Mesenchymal stem cell (in vitro differentiated cells and primary cell): ENCODE data around the gene VWA3A.

ENCODE experiments used
- DNase-seq: peaks from one replicate; pipeline ENCODE4 v3.0.0-alpha.2; 2013
- H2AFZ ChIP-seq: one replicate; pipeline ENCODE4 v1.6.1; 2013; ENCODE audit warnings: low read depth, mild to moderate bottlenecking, control low read depth, inconsistent platforms, low read length, moderate library complexity
- H2AK5ac ChIP-seq: 2 replicates; pipeline ENCODE4 v1.6.1; 2013; ENCODE audit warnings: low read length, moderate library complexity, mild to moderate bottlenecking, inconsistent platforms; ENCODE audit not compliant: severe bottlenecking
- H2BK120ac ChIP-seq: one replicate; pipeline ENCODE4 v1.6.1; 2013; ENCODE audit warnings: low read depth, mild to moderate bottlenecking, inconsistent platforms, low read length, moderate library complexity
- H2BK12ac ChIP-seq, 2 experiments: one replicate each; pipeline ENCODE4 v1.6.1; 2013; ENCODE audit warnings: inconsistent platforms in 2 of 2, low read length in 2 of 2, mild to moderate bottlenecking in 2 of 2, moderate library complexity in 2 of 2, control low read depth in 1 of 2
- H2BK15ac ChIP-seq: one replicate; pipeline ENCODE4 v1.6.1; 2013; ENCODE audit warnings: mild to moderate bottlenecking, low read depth, inconsistent platforms; ENCODE audit not compliant: poor library complexity, severe bottlenecking
- H2BK5ac ChIP-seq: 2 replicates; pipeline ENCODE4 v1.6.1; 2013; ENCODE audit warnings: low read depth, mild to moderate bottlenecking, low read length, control low read depth, inconsistent platforms; ENCODE audit not compliant: poor library complexity, severe bottlenecking
- H3K14ac ChIP-seq, 2 experiments: one replicate each; pipeline ENCODE4 v1.6.1; 2013; ENCODE audit warnings: inconsistent platforms in 2 of 2, low read length in 2 of 2, control low read depth in 1 of 2, mild to moderate bottlenecking in 1 of 2, moderate library complexity in 1 of 2
- H3K18ac ChIP-seq, 2 experiments: one replicate each; pipeline ENCODE4 v1.6.1; 2013; ENCODE audit warnings: inconsistent platforms in 2 of 2, low read length in 2 of 2, control low read depth in 1 of 2, low read depth in 1 of 2, mild to moderate bottlenecking in 1 of 2
- H3K23ac ChIP-seq, 2 experiments: one replicate each; pipeline ENCODE4 v1.6.1; 2013; ENCODE audit warnings: inconsistent platforms in 2 of 2, low read length in 2 of 2, mild to moderate bottlenecking in 2 of 2, moderate library complexity in 2 of 2, control low read depth in 1 of 2
- H3K27ac ChIP-seq: 2 replicates; pipeline ENCODE4 v1.5.1; 2013; ENCODE audit warnings: mild to moderate bottlenecking, moderate library complexity, low read length, control low read depth, inconsistent platforms; ENCODE audit not compliant: poor library complexity, severe bottlenecking
- H3K27me3 ChIP-seq, 2 experiments: 2 replicates each; pipeline versions ENCODE4 v1.6.1 to v1.7.0; 2013; ENCODE audit warnings: low read length in 2 of 2, mild to moderate bottlenecking in 2 of 2, moderate library complexity in 2 of 2, control low read depth in 1 of 2, inconsistent platforms in 1 of 2; ENCODE audit not compliant: control insufficient read depth in 1 of 2, insufficient read depth in 1 of 2
- H3K36me3 ChIP-seq, 2 experiments: 2 replicates each; pipeline versions ENCODE4 v1.6.1 to v1.7.0; 2013; ENCODE audit warnings: low read length in 2 of 2, control low read depth in 1 of 2, inconsistent platforms in 1 of 2, low read depth in 1 of 2, mild to moderate bottlenecking in 1 of 2; ENCODE audit not compliant: insufficient read depth in 2 of 2, control insufficient read depth in 1 of 2
- H3K4ac ChIP-seq, 2 experiments: one replicate each; pipeline ENCODE4 v1.6.1; 2013; ENCODE audit warnings: inconsistent platforms in 2 of 2, low read length in 2 of 2, mild to moderate bottlenecking in 2 of 2, moderate library complexity in 2 of 2, control low read depth in 1 of 2, low read depth in 1 of 2
- H3K4me1 ChIP-seq: 2 replicates; pipeline ENCODE4 v1.6.1; 2013; ENCODE audit warnings: low read depth, low read length, control low read depth; ENCODE audit not compliant: control insufficient read depth, insufficient read depth
- H3K4me2 ChIP-seq: 2 replicates; pipeline ENCODE4 v1.6.1; 2013; ENCODE audit warnings: low read length, mild to moderate bottlenecking, inconsistent platforms; ENCODE audit not compliant: poor library complexity, severe bottlenecking
- H3K4me3 ChIP-seq, 2 experiments: 2 replicates each; pipeline versions ENCODE4 v1.5.1 to v1.7.0; 2013; ENCODE audit warnings: low read length in 2 of 2, mild to moderate bottlenecking in 2 of 2, control low read depth in 1 of 2, low read depth in 1 of 2; ENCODE audit not compliant: insufficient read depth in 1 of 2
- H3K79me1 ChIP-seq: replicated peaks from 2 replicates; pipeline ENCODE4 v1.6.1; 2013; ENCODE audit warnings: mild to moderate bottlenecking, control low read depth, low read length, inconsistent platforms; ENCODE audit not compliant: poor library complexity, severe bottlenecking
- H3K9ac ChIP-seq: 2 replicates; pipeline ENCODE4 v1.7.0; 2013; ENCODE audit warnings: mild to moderate bottlenecking, low read length, moderate library complexity
- H3K9me3 ChIP-seq: 2 replicates; pipeline ENCODE4 v1.7.0; 2013; ENCODE audit warnings: mild to moderate bottlenecking, low read length; ENCODE audit not compliant: control insufficient read depth
- H4K8ac ChIP-seq: one replicate; pipeline ENCODE4 v1.6.1; 2013; ENCODE audit warnings: inconsistent platforms, mild to moderate bottlenecking, low read length, moderate library complexity
- H4K91ac ChIP-seq: one replicate; pipeline ENCODE4 v1.6.1; 2013; ENCODE audit warnings: mild to moderate bottlenecking, low read length, inconsistent platforms
- WGBS: methylation state at CpG from one replicate; pipeline ENCODE4 v1.1.7; 2013; ENCODE audit warnings: mixed read lengths; 5-methylcytosine and 5-hydroxymethylcytosine counted together

VWA3A gene

DNA sequence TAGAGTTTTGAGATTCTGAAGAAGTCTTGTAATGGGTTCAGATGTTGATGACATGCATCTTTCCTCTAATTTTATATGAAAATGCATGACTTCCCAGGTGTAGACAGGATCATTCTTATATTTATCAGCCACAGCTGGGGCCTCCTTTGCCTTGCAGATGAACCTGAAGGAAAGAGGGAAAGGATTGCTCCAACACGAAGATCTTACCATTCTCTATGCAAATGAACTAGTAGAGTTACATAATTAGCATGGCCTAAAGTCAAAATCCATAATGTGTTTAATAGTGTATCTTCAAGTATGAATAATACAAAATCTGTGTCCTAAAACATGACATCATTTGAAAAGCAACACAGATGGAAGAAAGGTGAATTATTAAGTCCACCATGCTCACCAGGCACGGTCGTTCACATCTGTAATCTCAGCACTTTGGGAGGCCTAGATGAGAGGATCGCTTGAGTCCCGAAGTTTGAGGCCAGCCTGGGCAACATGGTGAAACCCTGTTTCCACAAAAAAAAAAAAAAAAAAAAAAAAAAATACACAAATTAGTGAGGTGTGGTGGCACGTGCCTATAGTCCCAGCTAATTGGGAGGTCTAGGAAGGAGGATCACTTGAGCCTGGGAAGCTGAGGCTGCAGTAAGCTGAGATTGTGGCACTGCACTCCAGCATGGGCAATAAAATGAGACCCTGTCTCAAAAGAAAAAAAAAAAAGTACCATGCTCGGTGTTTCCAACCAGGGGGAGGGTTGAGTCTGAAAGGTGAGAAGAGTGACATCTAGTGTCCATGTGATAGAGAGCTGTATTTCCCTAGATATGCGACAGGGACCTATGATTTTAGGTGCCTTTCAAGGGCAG, 6.3 kb downstream of the VWA3A start:
- Histone ChIP-seq H3K4me2 (peak overlapping the region; percentile 56), H3K27ac (no peak overlapping the region)
- 48% methylated on average over 5 of the region's 8 CpGs for WGBS

GRCh38 chr16:22099256-22099975, 7.1 kb downstream of the VWA3A start:
- Histone ChIP-seq H3K4me3 (no peak overlapping the region), H3K4me2 (no peak overlapping the region), H3K14ac (no peak overlapping the region), H3K36me3 (no peaks in the 10 kb centered on the region), H3K23ac (no peak overlapping the region), H2AFZ (no peak overlapping the region), H3K4ac (no peak overlapping the region), H2BK15ac (no peak overlapping the region), H4K91ac (no peak overlapping the region), H2BK5ac (no peak overlapping the region), H3K9ac (no peak overlapping the region), H2AK5ac (no peak overlapping the region), H3K27ac (no peak overlapping the region), H3K27me3 (peaks cover 11 to 14% of the 10 kb centered on the region in 2 experiments), H3K79me1 (no peaks in the 10 kb centered on the region), H4K8ac (no peak overlapping the region), H3K18ac (no peak overlapping the region), H3K4me1 (no peaks in the 10 kb centered on the region), H2BK12ac (no peak overlapping the region), H3K9me3 (no peaks in the 10 kb centered on the region), H2BK120ac (no peak overlapping the region)
- DNase-seq: no peak
- WGBS: 65% methylated on average over 7 of the region's 9 CpGs

More for the DNA sequence above, 6.3 kb downstream of the VWA3A start:
- no peak overlapping the region for H3K4ac ChIP-seq
- H3K4me1 ChIP-seq: no peaks in the 10 kb centered on the region
- H3K9me3 ChIP-seq: no peaks in the 10 kb centered on the region
- H4K91ac ChIP-seq: no peak overlapping the region
- no peak overlapping the region for H2BK15ac ChIP-seq
- H3K23ac ChIP-seq: no peak overlapping the region
- no peak overlapping the region for H2BK120ac ChIP-seq
- no peak overlapping the region for H2AK5ac ChIP-seq
- no peak overlapping the region for H4K8ac ChIP-seq
- no peak overlapping the region for H2BK5ac ChIP-seq
- no peaks in the 10 kb centered on the region for H3K36me3 ChIP-seq
- no peak overlapping the region for H3K18ac ChIP-seq
- no peak overlapping the region for H2BK12ac ChIP-seq
- no peaks in the 10 kb centered on the region for H3K79me1 ChIP-seq
- H3K9ac ChIP-seq: peak overlapping the region; percentile 44
- peaks cover 14 to 16% of the 10 kb centered on the region in 2 experiments for H3K27me3 ChIP-seq
- H3K4me3 ChIP-seq: peak overlapping the region in 1 of 2 experiments; percentile 36
- peak; percentile 64 for DNase-seq
- no peak overlapping the region for H3K14ac ChIP-seq
- no peak overlapping the region for H2AFZ ChIP-seq

- Histone ChIP-seq H3K9me3 (no peaks in the 10 kb centered on the region), H3K36me3 (no peaks in the 10 kb centered on the region), H3K14ac (no peak overlapping the region), H2BK15ac (no peak overlapping the region), H2BK120ac (no peak overlapping the region), H3K79me1 (no peaks in the 10 kb centered on the region), H3K4me3 (no peak overlapping the region), H3K18ac (no peak overlapping the region), H2AK5ac (no peak overlapping the region), H3K4me1 (no peaks in the 10 kb centered on the region), H2AFZ (no peak overlapping the region), H3K9ac (no peak overlapping the region), H2BK12ac (no peak overlapping the region), H3K27me3 (peaks cover 28% of the 10 kb centered on the region in 2 experiments), H2BK5ac (no peak overlapping the region), H4K8ac (no peak overlapping the region), H3K27ac (no peak overlapping the region), H4K91ac (no peak overlapping the region), H3K23ac (no peak overlapping the region), H3K4ac (no peak overlapping the region), H3K4me2 (no peak overlapping the region)
- 64% methylated on average over 1 of the region's 1 CpG for WGBS
- DNase-seq: no peak
These were observed 11.1 kb downstream of the VWA3A start for GRCh38 chr16:22103441-22103840.

DNA sequence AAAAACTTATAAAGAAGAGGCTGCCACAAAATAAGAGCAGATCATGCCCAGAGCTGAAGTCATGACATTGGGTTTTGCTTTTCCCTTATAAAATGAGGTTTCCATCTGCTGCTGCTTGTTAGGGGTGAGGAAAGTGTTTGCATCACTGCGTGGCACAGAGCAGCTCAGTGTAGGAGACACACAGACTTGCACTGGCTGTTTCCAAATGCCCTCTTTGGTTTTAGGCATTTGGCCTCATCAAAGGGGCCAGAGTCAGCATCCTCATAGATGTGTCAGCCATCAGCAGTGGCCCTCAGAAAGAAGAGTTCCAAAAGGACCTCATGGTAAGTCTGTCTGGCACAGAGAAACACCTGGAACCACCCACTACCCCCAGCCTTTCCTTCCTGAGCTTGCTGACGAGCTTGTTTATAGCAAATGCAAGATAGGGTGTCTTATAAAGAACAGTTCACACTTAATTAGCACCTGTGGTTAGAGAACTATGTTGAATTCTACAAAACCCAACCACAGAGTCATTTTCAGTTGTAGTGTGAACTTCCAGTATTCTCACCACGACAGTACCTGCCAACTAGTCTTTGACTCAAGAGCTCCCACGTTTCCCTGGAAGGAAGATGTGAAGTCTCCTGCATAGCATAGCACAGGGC, 17.0 kb downstream of the VWA3A start:
- H2BK15ac ChIP-seq: no peak overlapping the region
- no peak overlapping the region for H3K4ac ChIP-seq
- no peak for DNase-seq

More for the DNA sequence above, 17.0 kb downstream of the VWA3A start:
- 63% methylated on average over 3 of the region's 4 CpGs for WGBS
- Histone ChIP-seq H2AFZ (no peak overlapping the region), H3K18ac (no peak overlapping the region), H3K4me2 (no peak overlapping the region), H3K9ac (no peak overlapping the region), H3K27ac (no peak overlapping the region), H4K91ac (no peak overlapping the region), H3K23ac (no peak overlapping the region), H4K8ac (no peak overlapping the region), H2AK5ac (no peak overlapping the region), H3K4me1 (no peaks in the 10 kb centered on the region), H3K27me3 (peaks cover 46 to 63% of the 10 kb centered on the region in 2 experiments), H2BK5ac (no peak overlapping the region), H2BK12ac (no peak overlapping the region), H3K9me3 (no peaks in the 10 kb centered on the region), H2BK120ac (no peak overlapping the region), H3K14ac (no peak overlapping the region), H3K79me1 (no peaks in the 10 kb centered on the region), H3K4me3 (no peak overlapping the region), H3K36me3 (no peaks in the 10 kb centered on the region)
